Mononuclear cell (primary cell): ENCODE data around the gene SCLT1. TPM values are rescaled to one million over a fixed set of nuclear protein-coding genes. Genes with fewer than 3 reads are reported as not detected.

ENCODE experiments used
- H3K27me3 ChIP-seq: 2 replicates; pipeline ENCODE4 v1.6.0; 2011; ENCODE audit warnings: low read length, control low read depth; ENCODE audit not compliant: insufficient read depth
- H3K4me1 ChIP-seq: 2 replicates; pipeline ENCODE4 v1.5.1; 2011; ENCODE audit warnings: mild to moderate bottlenecking, low read length, control low read depth; ENCODE audit not compliant: insufficient read depth
- H3K4me3 ChIP-seq: 2 replicates; pipeline ENCODE4 v1.5.1; 2011; ENCODE audit warnings: mild to moderate bottlenecking, low read length, moderate library complexity
- H3K9me3 ChIP-seq: 2 replicates; pipeline ENCODE4 v1.5.1; 2011; ENCODE audit warnings: low read depth, mild to moderate bottlenecking, control low read depth, low read length
- total RNA-seq: library from RNA; depleted of rRNA; stranded (reverse); fragments of >200 nt; gene quantifications from one replicate; pipeline ENCODE4 v1.2.3, GENCODE V29; 2012

The SCLT1 gene
- total RNA-seq, 1 donor, result 48.4 TPM

GRCh38 chr4:129014566-129015509, 78.5 kb downstream of the SCLT1 start:
- Histone ChIP-seq H3K27me3 (no peaks in the 10 kb centered on the region), H3K4me1 (no peaks in the 10 kb centered on the region), H3K4me3 (no peak overlapping the region), H3K9me3 (peaks cover 38% of the 10 kb centered on the region)

DNA sequence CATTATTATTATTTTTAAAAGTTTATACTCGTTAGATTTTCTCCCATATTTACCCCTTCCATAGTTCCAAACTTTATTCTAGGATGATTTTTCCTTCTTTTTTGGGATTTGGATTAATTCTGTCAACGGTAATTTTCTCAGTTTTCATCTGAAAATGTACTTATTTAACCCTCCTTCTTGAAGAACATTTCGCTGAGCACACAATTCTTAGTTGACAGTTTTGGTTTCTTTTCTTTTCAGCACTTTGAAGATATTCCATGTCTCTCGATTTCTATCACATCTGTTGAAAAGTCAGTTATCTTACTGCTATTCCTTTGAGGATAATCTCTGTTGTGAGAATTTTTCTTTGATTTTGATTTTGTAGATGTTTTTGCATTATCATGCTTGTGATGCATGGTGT, 85.2 kb downstream of the SCLT1 start:
- H3K27me3 ChIP-seq, result no peaks in the 10 kb centered on the region

GRCh38 chr4:128986908-128987307, 106.4 kb downstream of the SCLT1 start:
- Histone ChIP-seq H3K4me3 (no peak overlapping the region), H3K9me3 (no peaks in the 10 kb centered on the region), H3K27me3 (no peaks in the 10 kb centered on the region), H3K4me1 (no peaks in the 10 kb centered on the region)

More for the DNA sequence above, 85.2 kb downstream of the SCLT1 start:
- no peaks in the 10 kb centered on the region for H3K4me1 ChIP-seq
- H3K9me3 ChIP-seq, result peaks cover 53% of the 10 kb centered on the region
- no peak overlapping the region for H3K4me3 ChIP-seq

GRCh38 chr4:128986019-128986418, 107.3 kb downstream of the SCLT1 start:
- no peaks in the 10 kb centered on the region for H3K27me3 ChIP-seq
- H3K4me1 ChIP-seq, result no peaks in the 10 kb centered on the region
- H3K4me3 ChIP-seq, result no peak overlapping the region
- H3K9me3 ChIP-seq, result no peaks in the 10 kb centered on the region

GRCh38 chr4:128983771-128984485, 109.4 kb downstream of the SCLT1 start:
- H3K27me3 ChIP-seq, result no peaks in the 10 kb centered on the region
- H3K4me1 ChIP-seq, result no peaks in the 10 kb centered on the region
- no peak overlapping the region for H3K4me3 ChIP-seq
- no peaks in the 10 kb centered on the region for H3K9me3 ChIP-seq

DNA sequence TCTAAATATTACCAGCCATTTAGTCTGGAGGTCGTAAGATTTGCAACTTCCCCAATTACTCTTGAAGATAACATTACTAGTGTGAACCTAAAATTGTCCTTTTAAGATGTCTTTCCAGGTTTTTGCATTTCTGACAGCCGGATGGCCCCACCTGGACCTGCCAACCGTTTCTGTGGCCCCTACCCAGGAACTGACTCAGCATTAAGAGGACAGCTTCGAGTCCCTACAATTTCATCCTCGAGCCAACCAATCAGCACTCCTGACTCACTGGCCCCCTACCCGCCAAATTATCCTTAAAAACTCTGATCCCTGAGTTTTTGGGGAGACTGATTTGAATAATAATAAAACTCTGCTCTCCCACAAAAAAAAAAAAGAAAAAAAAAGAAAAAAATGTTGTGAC, 112.0 kb downstream of the SCLT1 start:
- no peaks in the 10 kb centered on the region for H3K4me1 ChIP-seq
- H3K9me3 ChIP-seq, result no peaks in the 10 kb centered on the region
- H3K27me3 ChIP-seq, result no peaks in the 10 kb centered on the region
- no peak overlapping the region for H3K4me3 ChIP-seq

DNA sequence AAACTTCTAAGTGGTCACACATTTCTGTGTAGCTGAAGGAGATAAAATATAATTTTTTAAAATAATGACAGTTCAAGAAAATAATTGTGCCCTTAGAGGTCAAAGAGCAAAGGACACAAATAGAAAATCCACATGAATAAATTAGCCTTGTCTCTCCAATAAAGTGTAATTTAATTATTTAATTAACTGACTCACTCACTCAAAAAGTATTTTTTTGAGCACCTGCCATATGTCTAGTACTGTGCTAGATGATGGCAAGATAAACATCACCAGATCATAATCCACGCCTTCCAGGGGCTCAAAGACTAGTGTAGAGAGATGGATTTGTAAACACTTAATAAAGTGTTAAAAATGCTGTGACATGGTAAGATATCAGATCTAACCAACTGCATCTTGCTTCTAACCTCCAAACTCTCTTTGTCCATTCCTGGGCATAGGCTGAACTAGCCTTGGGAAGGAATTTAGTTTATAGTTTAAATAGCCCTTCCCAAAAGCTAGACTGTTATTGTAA, 112.5 kb downstream of the SCLT1 start:
- no peaks in the 10 kb centered on the region for H3K27me3 ChIP-seq
- H3K4me3 ChIP-seq, result no peak overlapping the region
- H3K4me1 ChIP-seq, result no peaks in the 10 kb centered on the region
- no peaks in the 10 kb centered on the region for H3K9me3 ChIP-seq

DNA sequence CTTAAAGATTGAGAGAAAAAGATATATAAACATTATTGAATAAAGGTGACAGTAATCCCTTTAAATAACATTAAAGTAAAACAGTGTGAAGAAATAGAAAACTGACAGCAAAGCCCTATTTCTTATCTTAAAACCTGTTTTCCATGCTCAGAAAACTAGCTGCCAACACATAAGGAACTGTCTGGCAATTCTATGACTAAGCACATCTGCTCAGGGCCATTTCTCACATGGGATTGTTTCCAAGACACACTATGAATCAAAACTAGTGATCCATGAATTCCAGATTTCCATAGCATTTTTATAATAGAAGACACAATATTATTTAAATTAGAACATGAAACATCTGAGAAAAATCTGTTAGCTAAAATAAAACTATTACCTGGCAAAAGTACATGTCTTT, 113.4 kb downstream of the SCLT1 start:
- Histone ChIP-seq H3K4me1 (no peaks in the 10 kb centered on the region), H3K4me3 (no peak overlapping the region), H3K9me3 (no peaks in the 10 kb centered on the region), H3K27me3 (no peaks in the 10 kb centered on the region)

GRCh38 chr4:128978985-128979384, 114.4 kb downstream of the SCLT1 start:
- no peaks in the 10 kb centered on the region for H3K27me3 ChIP-seq
- H3K4me3 ChIP-seq, result no peak overlapping the region
- H3K9me3 ChIP-seq, result no peaks in the 10 kb centered on the region
- H3K4me1 ChIP-seq, result no peaks in the 10 kb centered on the region

- no peaks in the 10 kb centered on the region for H3K27me3 ChIP-seq
- no peak overlapping the region for H3K4me3 ChIP-seq
- H3K9me3 ChIP-seq, result no peaks in the 10 kb centered on the region
- no peaks in the 10 kb centered on the region for H3K4me1 ChIP-seq
These were observed 119.2 kb downstream of the SCLT1 start for GRCh38 chr4:128974136-128974581.

DNA sequence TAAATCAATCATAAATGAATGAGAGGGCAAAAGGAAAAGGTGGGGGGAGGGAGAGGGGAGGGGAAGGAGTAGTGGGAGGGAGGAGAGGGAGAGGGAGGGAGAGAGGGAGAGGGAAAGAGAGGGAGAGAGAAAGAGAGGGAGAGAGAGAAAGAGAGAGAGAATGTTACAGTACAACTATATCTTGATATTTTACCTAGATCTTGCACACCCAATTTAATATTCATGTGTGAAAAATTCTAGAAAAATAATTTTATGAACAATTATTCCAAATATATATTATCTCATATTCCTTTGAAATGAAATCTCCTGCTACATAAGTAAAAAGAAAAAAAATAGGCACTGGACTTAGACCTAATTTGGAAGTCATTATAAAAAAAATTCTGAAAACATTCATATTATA, 120.0 kb downstream of the SCLT1 start:
- Histone ChIP-seq H3K4me3 (no peak overlapping the region), H3K27me3 (no peaks in the 10 kb centered on the region), H3K4me1 (no peaks in the 10 kb centered on the region), H3K9me3 (no peaks in the 10 kb centered on the region)

GRCh38 chr4:128961405-128961804, 131.9 kb downstream of the SCLT1 start:
- no peaks in the 10 kb centered on the region for H3K27me3 ChIP-seq
- H3K4me1 ChIP-seq, result peaks cover 10% of the 10 kb centered on the region
- H3K4me3 ChIP-seq, result no peak overlapping the region
- no peaks in the 10 kb centered on the region for H3K9me3 ChIP-seq

GRCh38 chr4:128958194-128958593, 135.1 kb downstream of the SCLT1 start:
- Histone ChIP-seq H3K4me3 (no peak overlapping the region), H3K27me3 (no peaks in the 10 kb centered on the region), H3K9me3 (no peaks in the 10 kb centered on the region), H3K4me1 (peaks cover 10% of the 10 kb centered on the region)

DNA sequence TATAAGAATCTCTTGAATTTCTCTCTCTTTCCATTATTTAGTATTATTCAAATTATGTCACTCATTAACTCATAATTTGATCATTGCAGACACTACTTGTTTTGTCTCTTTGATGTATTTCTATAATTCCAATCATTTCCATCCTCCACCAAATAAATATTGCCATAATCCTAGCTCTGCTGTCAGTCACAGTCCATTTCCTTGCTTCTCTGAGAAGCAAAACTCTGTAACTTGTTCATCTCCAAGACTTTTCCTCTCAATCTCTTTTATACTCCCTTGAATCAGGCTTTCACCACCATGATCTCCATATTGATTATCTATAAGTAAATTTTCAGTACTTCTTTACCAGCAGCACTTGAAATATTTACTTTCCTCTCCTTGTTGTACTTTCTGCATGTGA, 135.9 kb downstream of the SCLT1 start:
- H3K4me1 ChIP-seq, result peaks cover 10% of the 10 kb centered on the region
- no peak overlapping the region for H3K4me3 ChIP-seq
- H3K27me3 ChIP-seq, result no peaks in the 10 kb centered on the region
- no peaks in the 10 kb centered on the region for H3K9me3 ChIP-seq

- no peaks in the 10 kb centered on the region for H3K9me3 ChIP-seq
- H3K4me1 ChIP-seq, result peaks cover 10% of the 10 kb centered on the region
- no peaks in the 10 kb centered on the region for H3K27me3 ChIP-seq
- H3K4me3 ChIP-seq, result no peak overlapping the region
These were observed 137.6 kb downstream of the SCLT1 start for GRCh38 chr4:128955751-128956150.
